Stimulated activated CD4-positive, alpha-beta T cell treated with anti-CD3 and anti-CD28 coated beads, Interleukin-2, amount 100 ng/mL, for 4 hours (primary cell): ENCODE measurements around the gene PYGB.
"Not testable (repeated sequence)": the region's sequence is repeated elsewhere in the genome, so short reads cannot be mapped to it uniquely, and the experiment has no call there.

Experiments used
- DNase-seq: peaks from one replicate; pipeline ENCODE4 v3.0.0-alpha.2; 2020; ENCODE audit warnings: low read depth

The PYGB gene

DNA sequence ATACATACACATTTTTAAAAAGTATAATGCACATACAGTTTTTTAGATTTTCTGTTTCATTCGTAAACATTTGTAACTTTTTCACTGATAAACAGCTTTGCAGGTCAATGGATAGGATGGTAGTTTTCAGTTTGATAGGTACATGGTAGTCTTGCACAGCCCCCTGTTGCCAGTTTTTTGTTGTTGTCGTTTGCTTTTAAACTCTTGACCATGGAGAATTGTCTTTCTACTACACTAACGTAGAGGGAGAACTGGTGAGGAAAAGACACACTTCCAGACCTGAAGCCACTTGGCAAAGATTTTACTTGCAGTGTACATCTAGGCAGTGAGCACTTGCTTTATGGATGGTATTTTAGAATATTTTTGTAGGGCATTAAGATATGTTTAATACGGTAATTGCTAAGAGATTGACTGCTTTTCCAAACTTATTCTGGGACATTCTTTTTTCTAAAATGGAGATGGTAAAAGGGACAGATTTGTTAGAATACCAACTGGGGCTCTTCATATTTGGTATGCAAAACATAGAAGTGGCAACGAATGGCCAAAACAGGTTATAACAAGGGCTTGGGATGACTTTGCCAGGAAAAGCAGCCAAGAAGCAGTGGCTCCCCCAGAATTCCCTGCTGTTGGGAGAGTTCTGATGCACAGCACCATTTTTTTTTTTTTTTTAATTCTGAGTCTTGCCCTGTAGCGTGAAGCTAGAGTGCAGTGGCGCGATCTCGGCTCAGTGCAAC lies 1.5 kb downstream of the PYGB start:
- DNase-seq, result no peak

DNA sequence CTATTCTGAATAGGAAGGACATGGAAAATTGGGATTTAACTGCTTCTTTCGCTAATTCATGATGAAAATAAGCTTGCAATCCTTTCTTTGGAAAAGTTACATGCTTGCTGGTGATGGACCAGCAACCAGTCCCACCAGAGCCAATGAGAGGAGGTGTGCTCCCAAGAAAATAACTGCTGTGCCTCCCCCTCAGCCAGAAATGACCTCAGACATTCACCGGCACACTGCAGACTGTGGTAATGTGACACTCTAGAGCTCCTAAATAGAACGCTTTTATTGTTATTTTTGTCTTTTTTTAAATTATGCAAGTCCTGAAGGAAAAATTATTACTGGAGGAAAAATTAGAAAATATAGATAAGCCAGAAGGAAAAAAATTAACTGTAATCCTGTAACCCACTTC lies 2.6 kb downstream of the PYGB start:
- no peak for DNase-seq

DNA sequence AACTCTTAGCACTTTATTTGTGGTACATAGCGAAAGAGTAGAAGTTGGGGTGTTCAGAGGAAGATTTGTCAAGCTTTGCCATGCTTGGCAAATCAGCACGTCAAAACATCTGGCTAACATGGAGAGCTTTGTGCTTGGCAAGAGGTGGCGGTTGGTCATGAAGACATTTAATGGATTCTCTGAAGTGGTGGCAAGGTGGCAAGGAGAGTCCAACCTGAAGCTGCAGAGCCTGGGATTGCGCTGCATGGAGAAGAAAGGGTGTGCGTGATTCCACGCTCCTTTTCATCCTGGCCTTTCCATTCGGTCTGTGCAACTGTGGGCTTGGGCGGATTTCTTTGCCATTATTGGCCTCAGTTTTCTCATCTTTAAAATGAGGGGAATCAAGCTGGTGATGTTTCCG lies 3.1 kb downstream of the PYGB start:
- no peak for DNase-seq

DNA sequence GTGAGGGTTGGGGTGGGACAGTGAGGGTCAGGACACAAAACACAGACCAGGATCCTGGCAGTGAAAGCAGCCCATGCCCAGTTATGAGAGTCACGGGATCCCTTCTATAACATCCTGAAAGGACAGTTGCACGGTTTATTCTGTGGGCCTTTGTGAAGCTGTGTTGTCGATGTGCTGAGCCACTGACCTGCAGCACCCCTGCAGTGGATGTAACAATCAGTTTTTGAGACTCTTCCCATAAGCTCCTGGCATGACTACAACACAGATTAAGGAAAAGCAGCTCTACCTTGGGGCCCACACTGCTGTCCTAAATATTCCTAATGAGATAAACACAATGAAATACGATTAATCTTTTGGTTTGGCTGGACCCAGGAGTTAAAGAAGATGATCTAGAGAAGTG lies 3.7 kb downstream of the PYGB start:
- no peak for DNase-seq

DNA sequence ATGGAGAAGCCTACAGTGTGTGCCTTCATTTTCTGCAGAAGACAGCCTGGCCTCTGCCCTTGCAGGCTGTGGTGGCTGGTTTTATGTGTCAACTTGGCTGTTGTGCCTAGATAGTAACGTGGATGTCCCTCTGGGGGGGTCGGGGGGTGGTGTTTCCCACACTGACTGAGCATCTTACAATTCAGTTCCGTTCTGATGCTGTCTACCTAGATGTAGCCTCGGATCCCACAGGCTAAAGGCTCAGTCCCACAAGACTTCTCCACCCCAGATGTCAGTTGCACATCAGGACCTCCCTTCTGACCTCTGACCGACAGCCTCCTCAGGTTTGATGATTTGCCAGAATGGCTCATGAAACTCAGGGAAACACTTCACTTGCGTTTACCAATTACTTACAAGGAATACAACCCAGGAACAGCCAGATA lies 4.4 kb downstream of the PYGB start:
- DNase-seq, result no peak

DNA sequence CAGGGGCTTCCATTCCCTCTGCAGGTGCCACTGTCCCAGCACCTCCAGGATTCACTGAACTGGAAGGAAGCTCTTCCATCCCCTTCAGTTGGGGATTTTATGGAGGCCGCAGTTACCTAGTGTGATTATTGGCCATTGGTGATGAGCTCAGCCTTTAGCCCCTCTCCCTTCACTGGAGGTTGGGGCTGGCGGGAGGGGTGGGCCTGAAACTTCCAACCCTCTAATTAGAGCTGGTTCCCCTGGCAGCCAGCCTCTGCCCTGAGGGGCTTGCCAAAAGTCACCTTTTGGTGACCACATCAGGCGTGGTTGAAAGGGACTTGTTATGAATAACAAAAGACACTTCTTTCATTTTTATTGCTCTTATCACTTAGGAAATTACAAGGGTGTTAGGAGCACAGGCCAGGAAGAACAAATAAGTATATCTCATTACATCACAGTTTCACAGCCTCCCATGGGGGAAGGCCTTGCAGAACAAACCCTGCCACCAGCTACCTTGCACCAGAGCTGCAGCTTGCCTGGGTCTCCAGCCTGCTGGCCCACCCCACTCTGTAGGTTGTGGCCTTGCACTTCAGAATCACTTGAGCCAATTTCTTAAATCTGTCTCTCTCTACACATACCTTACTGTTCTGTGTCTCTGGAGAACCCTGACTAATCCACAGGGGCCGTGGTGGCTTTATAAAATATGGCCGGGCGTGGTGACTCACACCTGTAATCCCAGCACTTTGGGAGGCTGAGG lies 5.0 kb downstream of the PYGB start:
- no peak for DNase-seq

DNA sequence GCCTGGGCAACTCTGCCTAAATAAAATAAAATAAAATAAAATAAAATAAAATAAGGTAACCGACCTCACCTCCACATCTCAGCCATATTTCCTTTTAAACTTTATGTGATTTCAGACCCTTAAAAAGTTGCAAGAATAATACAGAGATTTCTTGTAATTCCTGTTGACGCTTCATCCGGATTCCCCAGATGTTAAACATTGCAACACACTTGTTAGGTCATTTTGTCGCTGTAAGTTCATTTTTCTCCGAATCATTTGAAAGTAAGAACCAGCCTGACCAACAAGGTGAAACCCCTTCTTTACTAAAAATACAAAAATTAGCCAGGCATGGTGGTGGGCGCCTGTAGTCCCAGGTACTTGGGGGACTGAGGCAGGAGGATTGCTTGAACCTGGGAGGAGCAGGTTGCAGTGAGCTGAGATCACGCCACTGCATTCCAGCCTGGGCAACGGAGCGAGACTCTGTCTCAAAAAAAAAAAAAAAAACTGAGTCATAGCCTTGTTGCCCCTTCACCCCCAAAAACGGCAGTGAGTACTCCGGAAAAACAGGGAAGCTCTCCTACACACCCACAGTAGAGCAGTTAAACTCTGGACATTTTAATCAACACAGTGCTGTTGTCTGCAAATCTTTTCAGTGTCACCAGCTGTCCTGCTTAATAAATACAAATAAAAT lies 5.9 kb downstream of the PYGB start:
- DNase-seq, result no peak

DNA sequence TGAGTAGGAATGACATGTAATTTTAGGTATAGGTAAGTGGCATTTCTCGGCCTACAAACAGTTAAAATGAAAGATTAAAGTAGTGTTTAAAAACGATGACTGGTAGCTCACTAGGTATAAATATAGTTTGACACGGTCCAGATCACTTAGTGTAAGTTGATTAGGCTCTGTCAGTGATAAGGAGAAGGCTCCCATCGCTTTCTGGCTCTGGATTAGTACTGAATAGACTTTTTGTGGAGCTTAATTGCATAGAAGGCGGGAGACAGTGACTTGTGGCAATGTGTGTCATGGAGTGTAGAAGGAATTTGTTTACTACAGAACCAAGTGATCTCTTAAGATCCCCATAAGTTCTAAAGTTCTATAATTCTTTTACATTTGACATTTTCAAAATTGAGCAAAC lies 6.7 kb downstream of the PYGB start:
- no peak for DNase-seq

DNA sequence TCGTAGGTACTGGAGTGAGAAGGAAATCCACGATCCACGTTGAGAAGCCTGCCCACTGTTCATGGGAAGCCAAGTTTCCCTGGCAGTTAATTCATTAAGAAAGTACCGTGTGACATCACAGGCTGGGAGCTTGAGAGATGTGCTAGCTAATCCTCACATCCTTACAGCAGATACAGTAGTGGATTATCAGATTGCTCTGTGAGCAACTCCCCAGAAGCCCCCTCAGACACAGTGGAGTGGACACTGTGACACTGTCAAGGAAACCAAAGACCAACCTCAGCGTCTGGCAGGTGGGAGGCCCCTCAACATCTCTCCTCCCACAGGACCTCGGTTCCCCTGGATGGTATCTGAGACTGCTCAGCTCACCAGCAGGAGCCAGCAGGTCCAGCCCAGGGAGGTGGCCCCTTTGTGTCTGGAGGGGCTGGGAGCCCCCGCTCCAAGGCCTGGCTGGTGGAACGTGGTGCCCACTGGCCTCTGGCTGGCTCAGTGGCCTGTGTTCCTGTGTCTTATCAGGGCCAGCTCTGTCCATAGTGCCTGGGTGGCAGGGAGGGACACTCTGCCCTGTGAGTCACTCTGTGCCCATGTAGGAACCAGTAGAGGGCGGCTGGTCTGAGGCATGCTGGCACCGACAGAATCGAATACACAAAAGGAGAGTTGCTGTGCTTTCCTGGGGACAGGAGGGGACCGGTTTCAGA lies 7.2 kb downstream of the PYGB start:
- DNase-seq, result no peak

DNA sequence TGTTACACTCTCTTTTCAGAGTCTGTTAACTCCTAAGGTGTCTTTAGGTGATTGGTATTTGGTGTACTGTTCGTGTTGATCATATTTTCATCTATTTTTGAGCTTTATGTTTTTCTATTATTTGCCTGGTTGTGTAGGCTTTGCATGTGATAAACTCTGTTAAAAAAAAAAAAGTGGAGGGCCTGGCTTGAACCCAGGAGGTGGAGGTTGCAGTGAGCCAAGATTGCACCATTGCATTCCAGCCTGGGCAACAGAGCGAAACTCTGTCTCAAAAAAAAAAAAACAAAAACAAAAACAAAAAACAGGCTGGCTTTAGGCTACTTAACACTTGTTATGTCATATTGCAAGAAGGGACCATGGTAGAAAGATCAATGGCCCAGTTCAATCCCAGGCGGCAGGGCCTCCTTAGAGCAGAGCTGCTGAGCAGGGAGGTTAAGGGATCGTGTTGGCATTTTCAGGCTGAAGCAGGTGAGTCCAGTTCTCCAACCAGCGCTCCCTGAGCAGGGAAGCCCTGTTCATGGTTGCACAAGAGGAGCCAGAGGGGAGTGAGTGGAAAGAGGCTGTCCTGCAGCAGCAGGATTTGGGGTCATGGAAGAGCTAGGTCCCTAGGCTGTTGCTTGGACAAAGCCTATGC lies 8.5 kb downstream of the PYGB start:
- DNase-seq, result no peak

DNA sequence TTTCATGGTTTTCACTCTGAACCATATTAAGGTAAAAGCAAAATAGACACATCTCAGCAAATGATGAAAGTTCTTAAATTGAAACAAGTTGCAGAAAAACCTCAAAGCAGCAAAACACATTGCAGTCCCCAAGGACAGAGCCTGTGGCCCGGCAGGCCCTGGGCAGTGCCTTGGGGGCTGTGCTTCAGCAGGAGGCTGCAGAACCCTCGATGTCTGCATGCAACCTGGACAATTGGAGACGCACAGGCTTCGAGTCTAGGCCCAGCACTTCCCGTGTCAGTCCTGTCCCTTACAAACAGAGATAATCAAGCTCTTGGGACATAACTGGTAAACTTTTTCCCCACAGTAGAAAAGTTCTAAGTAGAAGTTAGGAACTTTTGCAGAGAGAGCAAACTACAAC lies 9.2 kb downstream of the PYGB start:
- no peak for DNase-seq

DNA sequence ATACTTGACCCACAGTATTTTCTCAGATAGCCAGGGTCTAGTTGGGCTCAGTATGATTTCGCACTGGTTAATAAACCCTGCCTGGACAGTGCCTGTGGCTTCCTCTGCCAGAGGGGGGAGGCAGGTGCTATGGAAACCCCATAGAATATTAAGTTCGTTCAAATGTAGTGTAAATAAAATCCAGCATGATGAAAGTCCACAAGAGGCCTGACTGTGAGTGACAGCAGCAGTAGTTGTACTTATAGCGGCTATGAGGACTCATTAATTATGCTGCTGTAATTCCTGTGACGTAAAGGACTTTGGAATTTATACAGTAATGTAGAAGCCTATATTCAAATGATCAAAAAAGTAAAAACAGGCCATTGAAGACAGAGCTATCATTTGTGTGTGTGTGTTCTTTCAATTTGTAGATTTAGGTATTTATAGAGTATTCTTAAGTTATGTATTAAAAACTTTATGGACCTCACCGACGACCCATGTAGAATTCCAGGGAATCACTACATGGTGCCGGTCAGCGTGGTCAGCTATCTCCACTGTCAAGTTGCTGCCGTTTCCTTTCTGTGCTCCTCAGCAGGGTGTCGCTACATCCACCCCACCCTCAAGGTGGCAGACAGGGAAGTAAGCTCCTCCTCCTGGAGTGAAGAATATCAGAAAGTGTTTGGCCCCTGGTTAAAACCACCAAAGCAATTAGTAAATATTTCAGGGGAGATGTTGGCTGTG lies 10.0 kb downstream of the PYGB start:
- no peak for DNase-seq

DNA sequence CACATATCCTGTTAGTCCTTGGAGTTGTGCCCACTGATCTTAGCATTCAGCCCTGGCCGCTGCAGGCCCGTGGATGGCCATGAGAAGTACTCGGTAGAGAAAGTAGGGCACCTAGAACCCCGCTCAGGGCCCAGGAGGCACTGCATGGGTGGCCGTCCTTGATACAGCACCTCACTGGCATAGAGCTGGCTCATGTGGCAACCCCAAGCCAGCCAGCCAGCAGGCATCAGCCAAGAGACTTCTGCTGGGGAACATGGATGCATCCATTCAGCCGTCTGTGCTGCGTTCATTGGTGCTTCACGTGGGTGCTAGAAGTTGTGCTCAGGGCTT lies 10.6 kb downstream of the PYGB start:
- DNase-seq, result no peak

DNA sequence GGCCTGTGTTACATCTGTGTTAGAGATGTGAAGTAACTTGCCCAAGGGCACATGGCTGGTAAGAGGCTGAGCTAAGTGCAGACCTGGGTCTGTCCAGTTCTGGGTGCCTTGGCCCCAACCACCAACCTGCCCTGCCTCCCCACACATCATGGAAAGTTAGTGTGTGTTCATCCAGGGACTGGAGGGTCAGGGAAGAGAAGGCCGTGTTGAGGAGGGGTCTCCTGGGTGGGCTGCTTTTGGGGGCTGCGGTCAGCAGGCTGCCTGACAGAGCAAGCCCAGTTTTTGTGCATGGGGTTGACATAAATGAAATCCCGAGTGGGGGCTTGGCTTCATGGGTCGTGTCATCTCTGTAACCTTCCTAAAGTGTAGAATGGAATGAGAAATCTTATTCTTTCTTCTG lies 10.9 kb downstream of the PYGB start:
- DNase-seq, result no peak

DNA sequence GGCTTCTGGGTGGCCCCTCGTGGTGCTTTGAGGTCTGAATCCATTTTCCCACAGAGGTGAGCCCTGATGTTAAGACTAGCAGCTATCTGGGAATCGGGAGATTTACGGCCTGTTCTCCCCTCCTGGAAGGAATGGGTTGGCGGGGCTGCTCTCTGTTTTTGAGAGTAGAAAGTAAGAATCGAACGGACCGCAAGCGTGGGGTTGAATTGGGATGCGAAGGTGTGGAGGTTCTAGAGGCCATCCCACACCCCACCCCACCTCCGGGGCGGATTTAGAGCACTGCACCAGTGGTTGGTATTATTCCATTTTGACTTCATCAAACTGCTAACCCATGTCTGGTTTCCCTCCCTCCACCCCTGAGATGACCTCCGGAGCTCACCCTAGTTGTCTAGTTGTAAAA lies 11.5 kb downstream of the PYGB start:
- no peak for DNase-seq

DNA sequence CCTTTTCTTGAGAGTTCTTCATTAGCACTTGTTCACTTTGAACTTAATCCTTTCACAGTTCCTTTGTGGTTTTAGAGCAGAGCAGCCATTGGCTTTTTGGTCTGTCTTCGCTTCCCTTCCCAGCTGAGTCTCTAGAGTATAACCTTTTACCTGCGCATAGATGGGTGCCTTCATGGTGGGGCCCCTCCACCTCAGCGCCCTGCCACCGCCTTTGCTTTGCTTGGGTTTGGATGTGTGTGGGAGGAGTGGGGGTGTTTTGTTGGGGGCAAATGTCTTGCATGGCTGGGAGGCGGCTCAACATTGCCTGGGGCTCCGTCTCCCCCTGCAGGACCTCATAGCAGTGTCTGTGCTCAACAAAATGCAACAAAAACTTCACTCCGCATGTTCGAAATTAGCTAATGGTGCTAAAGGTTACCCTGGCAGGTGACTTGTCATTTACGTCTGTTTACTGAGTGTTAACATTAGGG lies 11.9 kb downstream of the PYGB start:
- peak; percentile 9 for DNase-seq

DNA sequence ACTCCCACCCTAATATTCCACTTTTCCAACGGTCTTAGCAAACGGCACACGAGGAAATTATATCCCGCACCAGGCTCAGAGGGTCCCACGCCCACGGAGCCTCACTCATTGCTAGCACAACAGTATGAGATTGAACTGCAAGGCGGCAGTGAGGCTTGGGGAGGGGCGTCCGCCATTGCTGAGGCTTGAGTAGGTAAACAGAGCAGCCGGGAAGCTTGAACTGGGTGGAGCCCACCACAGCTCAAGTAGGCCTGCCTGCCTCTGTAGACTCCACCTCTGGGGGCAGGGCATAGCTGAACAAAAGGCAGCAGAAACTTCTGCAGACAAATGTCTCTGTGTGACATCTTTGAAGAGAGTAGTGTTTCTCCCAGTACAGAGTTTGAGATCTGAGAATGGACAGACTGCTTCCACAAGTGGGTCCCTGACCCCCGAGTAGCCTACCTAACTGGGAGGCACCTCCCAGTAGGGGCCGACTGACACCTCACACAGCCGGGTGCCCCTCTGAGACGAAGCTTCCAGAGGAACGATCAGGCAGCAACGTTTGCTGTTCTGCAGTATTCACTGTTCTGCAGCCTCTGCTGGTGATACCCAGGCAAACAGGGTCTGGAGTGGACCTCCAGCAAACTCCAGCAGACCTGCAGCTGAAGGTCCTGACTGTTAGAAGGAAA lies 13.0 kb downstream of the PYGB start:
- not testable (repeated sequence) for DNase-seq

DNA sequence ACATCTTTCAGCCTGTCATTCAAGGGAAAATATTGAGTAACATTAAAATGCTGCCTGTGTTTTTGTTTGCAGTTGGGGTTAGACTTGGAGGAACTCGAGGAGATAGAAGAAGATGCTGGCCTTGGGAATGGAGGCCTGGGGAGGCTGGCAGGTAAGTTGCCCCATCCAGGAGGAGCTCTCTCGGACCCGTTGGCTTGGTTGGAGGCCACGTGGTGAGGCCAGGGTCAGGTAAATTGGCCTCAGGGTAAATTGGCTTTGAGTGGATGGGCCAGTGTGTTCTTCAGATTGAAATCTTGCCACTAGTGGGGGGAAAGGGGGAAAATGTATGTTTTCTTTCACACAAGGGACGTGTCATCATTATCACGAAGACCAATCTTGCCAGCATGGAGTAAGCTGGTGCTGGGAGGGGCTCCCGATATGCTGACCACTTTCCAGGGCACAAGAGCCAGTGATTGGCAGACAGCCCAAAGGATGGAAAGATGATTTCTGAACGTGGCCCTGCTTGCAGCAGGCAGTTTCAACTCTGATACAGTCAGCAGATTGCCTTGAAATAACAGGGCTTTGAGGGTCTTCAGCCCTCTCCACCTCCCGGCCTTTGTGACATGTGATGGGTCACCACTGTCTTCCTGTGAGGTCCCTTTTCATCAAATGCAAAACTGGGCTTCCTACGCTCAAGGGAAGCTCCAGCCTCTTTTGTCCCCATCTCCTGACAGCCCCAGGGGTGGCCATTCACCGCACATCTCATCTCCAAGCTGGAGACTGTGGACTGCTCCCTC lies 21.4 kb downstream of the PYGB start:
- no peak for DNase-seq

DNA sequence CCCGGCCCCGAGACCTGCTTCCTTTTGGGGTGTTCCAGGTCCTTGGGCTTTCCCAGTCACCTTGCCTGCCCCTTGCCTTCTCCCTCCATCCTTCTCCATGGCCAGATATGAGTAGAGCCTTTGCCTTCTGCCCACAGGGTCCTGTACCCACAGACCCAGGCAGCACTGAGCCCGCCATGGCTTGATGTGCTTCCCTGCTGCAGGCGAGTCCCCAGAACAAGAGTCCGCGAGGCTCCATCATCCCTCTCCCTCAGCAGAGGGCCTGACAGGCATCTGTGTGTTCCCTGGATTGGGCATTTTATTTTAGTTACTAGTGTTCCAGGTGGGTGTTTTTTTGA lies 21.9 kb downstream of the PYGB start:
- DNase-seq, result no peak

DNA sequence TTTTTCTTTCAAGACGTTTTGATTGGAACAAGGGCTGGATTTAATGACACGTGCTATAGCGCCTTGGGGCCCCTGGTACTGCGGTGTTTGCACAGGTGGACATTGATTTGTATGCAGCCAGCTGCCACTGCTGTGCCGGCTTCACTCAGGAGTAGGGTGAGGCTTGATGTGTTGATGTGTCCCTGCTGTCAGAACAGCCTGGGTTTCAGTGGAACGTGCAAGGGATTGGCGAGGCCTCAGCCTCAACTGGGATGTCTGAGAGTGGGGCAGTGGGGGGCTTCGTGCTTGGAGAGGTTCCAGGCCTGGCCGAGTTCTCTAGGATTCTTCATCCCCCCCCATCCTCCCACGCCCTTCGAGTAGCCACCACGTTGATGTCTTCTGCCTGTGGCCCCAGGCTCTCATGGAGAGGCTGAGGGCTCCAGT lies 23.0 kb downstream of the PYGB start:
- DNase-seq, result no peak
